HepG2 (cell line): ENCODE results near the gene PRCD. TPM values are rescaled to one million over a fixed set of nuclear protein-coding genes. Genes with fewer than 3 reads are reported as not detected.

Source experiments
- ATAC-seq: fragments of 200-7000 bp; cut with Tn5 transposase; 3 replicates; pipeline ENCODE4 v1.9.1; 2020; ENCODE audit warnings: mild to moderate bottlenecking, moderate library complexity
- BruUV-seq: library from RNA; stranded (reverse); fragments of 400-500 nt; replicated peaks from 2 replicates; lab custom pipeline; 2021; lab: Mats Ljungman, UMichigan
- CTCF ChIA-PET: fragments of 300-600 bp; formaldehyde crosslinking; extraction: SDS; loops from one replicate; lab custom pipeline; 2021; ENCODE audit warnings: low total read pairs, inconsistent platforms, low intra/inter-chr PET ratio; lab: Yijun Ruan, JAX
- POLR2A ChIA-PET: fragments of 350-600 bp; sonication (Branson Sonifier 250); formaldehyde crosslinking; loops from one replicate; lab custom pipeline; 2020; ENCODE audit warnings: antibody characterized with exemption, inconsistent platforms; lab: Yijun Ruan, JAX
- DNase-seq: peaks from one replicate; pipeline ENCODE4 v3.0.0-alpha.2; 2015; ENCODE audit warnings: low spot score
- FAIRE-seq: peaks from 3 replicates; lab custom pipeline; 2011; peaks lifted over from hg19 to GRCh38; lab: Jason Lieb, UNC
- H2AFZ ChIP-seq: one replicate; pipeline ENCODE4 v1.6.1; 2011; ENCODE audit warnings: low read length, inconsistent platforms
- H3K27ac ChIP-seq: fragments of 300-600 bp; 3 replicates; pipeline ENCODE4 v1.8.0; 2011; ENCODE audit warnings: mixed run types, mild to moderate bottlenecking, mixed read lengths, low read length, inconsistent platforms; ENCODE audit not compliant: insufficient read depth; ENCODE audit errors: extremely low read length
- H3K27me3 ChIP-seq, 2 experiments: fragments of 200-600 bp in 1 of 2; 2 replicates in 1 of 2; 3 replicates in 1 of 2; pipeline versions ENCODE4 v1.6.0 to v1.8.0; 2011; ENCODE audit warnings: low read length in 2 of 2, mild to moderate bottlenecking in 2 of 2, moderate library complexity in 2 of 2, inconsistent platforms in 1 of 2; ENCODE audit not compliant: insufficient read depth in 2 of 2, control insufficient read depth in 1 of 2
- H3K36me3 ChIP-seq, 2 experiments: fragments of 200-600 bp in 1 of 2; replicated peaks in 1 of 2; 2 replicates in 1 of 2; 3 replicates in 1 of 2; pipeline versions ENCODE4 v1.5.1 to v1.8.0; 2011; ENCODE audit warnings: low read length in 2 of 2, inconsistent platforms in 1 of 2; ENCODE audit not compliant: insufficient read depth in 2 of 2, control insufficient read depth in 1 of 2
- H3K4me1 ChIP-seq: 2 replicates; pipeline ENCODE4 v1.5.1; 2012; ENCODE audit warnings: low read length, inconsistent platforms; ENCODE audit not compliant: insufficient read depth
- H3K4me2 ChIP-seq: 2 replicates; pipeline ENCODE4 v1.6.0; 2011; ENCODE audit warnings: low read depth, low read length, inconsistent platforms
- H3K4me3 ChIP-seq, 3 experiments: fragments of 200-600 bp in 1 of 3; sonication (generic), shearing (Covaris generic) in 1 of 3; replicated peaks in 1 of 3; 2 replicates each; pipeline ENCODE4 v1.5.1; 2011 to 2016; ENCODE audit warnings: low read length in 3 of 3, inconsistent platforms in 2 of 3, low read depth in 2 of 3, mild to moderate bottlenecking in 2 of 3, control low read depth in 1 of 3, mixed read lengths in 1 of 3; ENCODE audit not compliant: insufficient read depth in 1 of 3
- H3K79me2 ChIP-seq: one replicate; pipeline ENCODE4 v1.6.1; 2011; ENCODE audit warnings: low read length, inconsistent platforms; ENCODE audit not compliant: insufficient read depth
- H3K9ac ChIP-seq: 2 replicates; pipeline ENCODE4 v1.6.0; 2011; ENCODE audit warnings: mild to moderate bottlenecking, low read depth, low read length, inconsistent platforms; ENCODE audit not compliant: insufficient read depth
- H3K9me3 ChIP-seq: 2 replicates; pipeline ENCODE4 v1.5.1; 2012; ENCODE audit warnings: mild to moderate bottlenecking, low read length
- H4K20me1 ChIP-seq: 2 replicates; pipeline ENCODE4 v1.6.0; 2011; ENCODE audit warnings: inconsistent platforms, mild to moderate bottlenecking, low read length, moderate library complexity; ENCODE audit not compliant: insufficient read depth
- ATAD3A ChIP-seq: sonication (generic); formaldehyde crosslinking; IDR thresholded peaks from 2 replicates; pipeline ENCODE4 v1.4.0; 2020; ENCODE audit warnings: missing genetic modification reagents
- FIP1L1 ChIP-seq: fragments of 200-400 bp; formaldehyde crosslinking; IDR thresholded peaks from 2 replicates; pipeline ENCODE4 v1.6.1; 2018; ENCODE audit warnings: low read depth, mild to moderate bottlenecking, low read length, moderate library complexity, borderline replicate concordance; ENCODE audit not compliant: insufficient read depth
- KDM1A ChIP-seq: IDR thresholded peaks from 2 replicates; pipeline ENCODE4 v1.6.1; 2016; ENCODE audit warnings: missing compliant biosample characterization
- KLF15 ChIP-seq: sonication (generic); formaldehyde crosslinking; IDR thresholded peaks from 2 replicates; pipeline ENCODE4 v1.8.1; 2023; ENCODE audit warnings: borderline replicate concordance, mild to moderate bottlenecking, inconsistent platforms, missing genetic modification reagents, mixed read lengths
- MAX ChIP-seq: IDR thresholded peaks from 2 replicates; pipeline ENCODE4 v1.6.1; 2012; ENCODE audit warnings: inconsistent platforms
- RAD51 ChIP-seq: fragments of 450-650 bp; IDR thresholded peaks from 2 replicates; pipeline ENCODE4 v1.6.1; 2016; ENCODE audit warnings: borderline replicate concordance
- SAFB2 ChIP-seq: sonication (generic); formaldehyde crosslinking; IDR thresholded peaks from 2 replicates; pipeline ENCODE4 v1.5.1; 2020; ENCODE audit warnings: missing genetic modification reagents, low read depth, mild to moderate bottlenecking, borderline replicate concordance
- ZFAT ChIP-seq: sonication (generic); formaldehyde crosslinking; conservative IDR thresholded peaks from 2 replicates; pipeline ENCODE4 v1.8.1; 2023; ENCODE audit warnings: missing genetic modification reagents, inconsistent platforms
- ZMYM3 ChIP-seq: sonication (generic); formaldehyde crosslinking; IDR thresholded peaks from 2 replicates; pipeline ENCODE4 v1.5.1; 2020; ENCODE audit warnings: mild to moderate bottlenecking, missing genetic modification reagents
- ZNF292 ChIP-seq: sonication (generic); formaldehyde crosslinking; IDR thresholded peaks from 2 replicates; pipeline ENCODE4 v1.8.1; 2022; ENCODE audit warnings: mild to moderate bottlenecking, low read depth, missing genetic modification reagents, borderline replicate concordance
- ZNF570 ChIP-seq: sonication (generic); formaldehyde crosslinking; IDR thresholded peaks from 2 replicates; pipeline ENCODE4 v1.4.0; 2020; ENCODE audit warnings: mild to moderate bottlenecking, missing genetic modification reagents, borderline replicate concordance
- ZNF629 ChIP-seq: sonication (generic); formaldehyde crosslinking; conservative IDR thresholded peaks from 2 replicates; pipeline ENCODE4 v1.5.0; 2020; ENCODE audit warnings: missing genetic modification reagents
- ZNF7 ChIP-seq: IDR thresholded peaks from 2 replicates; pipeline ENCODE4 v1.6.1; 2016; ENCODE audit warnings: missing biosample characterization, missing genetic modification reagents
- ZNF740 ChIP-seq: sonication (generic); formaldehyde crosslinking; IDR thresholded peaks from 2 replicates; pipeline ENCODE4 v1.4.0; 2020; ENCODE audit warnings: missing genetic modification reagents
- ZSCAN21 ChIP-seq: sonication (generic); formaldehyde crosslinking; IDR thresholded peaks from 2 replicates; pipeline ENCODE4 v1.8.0; 2022; ENCODE audit warnings: mild to moderate bottlenecking, missing genetic modification reagents, moderate library complexity, borderline replicate concordance
- WGBS: methylation state at CpG from one replicate; pipeline ENCODE4 v1.1.6; 2017; ENCODE audit warnings: low lambda C conversion rate; 5-methylcytosine and 5-hydroxymethylcytosine counted together
- in situ Hi-C: cut with HindIII; loops from 2 replicates; pipeline ENCODE4 v1.10.0; 2017; ENCODE audit warnings: low pct_unique_long_range_greater_than_20kb; ENCODE audit not compliant: extremely low pct_ligation_motif_present
- intact Hi-C: fragments of 100-400 bp; cut with micrococcal nuclease; formaldehyde crosslinking; loops from one replicate; pipeline ENCODE4 v1.10.0; 2022; ENCODE audit not compliant: unreplicated experiment
- polyA plus RNA-seq, 8 experiments: library from polyadenylated mRNA; depleted of rRNA in 3 of 8; stranded (reverse) in 7 of 8; unstranded in 1 of 8; fragments of >200 nt; fragmentation: Illumina TruSeq in 4 of 8; extraction: Trizol in 4 of 8; gene quantifications; 2 replicates each; pipeline versions ENCODE4 v1.2.1 to v1.2.3, GENCODE V29; 2011 to 2016; ENCODE audit warnings: low read depth in 4 of 8, missing spikeins in 1 of 8, mixed read lengths in 1 of 8; ENCODE audit not compliant: insufficient read depth in 1 of 8
- total RNA-seq, 5 experiments: library from RNA; depleted of rRNA; stranded (reverse); fragments of >200 nt; fragmentation: Illumina TruSeq; extraction: Trizol; gene quantifications; 2 replicates each; pipeline ENCODE4 v1.2.3, GENCODE V29; 2016; ENCODE audit warnings: low read depth in 1 of 5

PRCD gene
- total and polyA plus RNA-seq, 2 of the 13 experiments (the other 11 are each of a cell fraction or from before 2014, with no cell fraction given): 0.51 TPM; not detected in 1

GRCh38 chr17:76551685-76552084, 11.8 kb downstream of the PRCD start:
- intact Hi-C loops: loop anchor here (5.0 to 10.0 kb wide), 2 partner anchors 36 to 153 kb away; partner anchors contain the start of gene ST6GALNAC2
- ChIA-PET CTCF (interaction anchor here (0.7 kb wide), 1 partner anchor 29 kb away, joined by 3 read pairs; no protein-coding TSS in a partner anchor), POLR2A (interaction anchor here (0.6 to 4.4 kb wide), 17 partner anchors 9 to 1158 kb away, joined by 3 to 40 read pairs (median 6); partner anchors contain the start of genes MXRA7, PRCD, RHBDF2 and ST6GALNAC2)
- H3K79me2 ChIP-seq: peaks cover 41% of the 10 kb centered on the region
- TF ChIP-seq ZNF292 (no peak), KLF15 (CRISPR knock-in tag) (no peak), ZNF629 (CRISPR knock-in tag) (peak; percentile 91), ATAD3A (CRISPR knock-in tag) (no peak), FIP1L1 (no peak), ZNF570 (no peak), ZMYM3 (CRISPR knock-in tag) (0 out of 2 replicates have a peak, but pooled peaks have one; percentile 36), KDM1A (peak; percentile 75; the same call in 1 of the 2 replicates), ZFAT (CRISPR knock-in tag) (no peak), ZSCAN21 (CRISPR knock-in tag) (no peak), ZNF740 (CRISPR knock-in tag) (peak; percentile 75; the same call in 1 of the 2 replicates), ZNF7 (CRISPR knock-in tag) (peak; percentile 50; the same call in 1 of the 2 replicates), MAX (no peak), SAFB2 (CRISPR knock-in tag) (no peak), RAD51 (no peak)
- peaks cover 7% of the 10 kb centered on the region; the same call in 1 of the 2 replicates for H4K20me1 ChIP-seq
- no peak overlapping the region for H3K4me3 ChIP-seq
- no peaks in the 10 kb centered on the region; a peak in 1 of 5 replicates for H3K36me3 ChIP-seq
- peaks cover 85% of the 10 kb centered on the region for H3K4me1 ChIP-seq
- no TSS peak for BruUV-seq
- 89% methylated on average over 4 of the region's 4 CpGs for WGBS
- no peak overlapping the region for H2AFZ ChIP-seq
- ATAC-seq (no peak), DNase-seq (no peak), FAIRE-seq (no peak)
- H3K9ac ChIP-seq: peak overlapping the region; percentile 64; the same call in 1 of the 2 replicates
- H3K27ac ChIP-seq: peak overlapping the region; percentile 78
- H3K9me3 ChIP-seq: no peaks in the 10 kb centered on the region
- in situ Hi-C loops: no loop called here
- H3K27me3 ChIP-seq: no peaks in the 10 kb centered on the region
- 0 out of 2 replicates have a peak overlapping the region, but pooled peaks have one; percentile 93 for H3K4me2 ChIP-seq
